GM12872 (cell line): ENCODE data around the gene FATE1.

ENCODE experiments used
- TF ChIP-seq, protein P1 (sequence below): IDR thresholded peaks from 3 replicates; pipeline ENCODE4 v1.5.1; 2011; ENCODE audit warnings: low read depth, mild to moderate bottlenecking, low read length, moderate library complexity; ENCODE audit not compliant: insufficient read depth

Gene FATE1, protein sequence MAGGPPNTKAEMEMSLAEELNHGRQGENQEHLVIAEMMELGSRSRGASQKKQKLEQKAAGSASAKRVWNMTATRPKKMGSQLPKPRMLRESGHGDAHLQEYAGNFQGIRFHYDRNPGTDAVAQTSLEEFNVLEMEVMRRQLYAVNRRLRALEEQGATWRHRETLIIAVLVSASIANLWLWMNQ

DNA sequence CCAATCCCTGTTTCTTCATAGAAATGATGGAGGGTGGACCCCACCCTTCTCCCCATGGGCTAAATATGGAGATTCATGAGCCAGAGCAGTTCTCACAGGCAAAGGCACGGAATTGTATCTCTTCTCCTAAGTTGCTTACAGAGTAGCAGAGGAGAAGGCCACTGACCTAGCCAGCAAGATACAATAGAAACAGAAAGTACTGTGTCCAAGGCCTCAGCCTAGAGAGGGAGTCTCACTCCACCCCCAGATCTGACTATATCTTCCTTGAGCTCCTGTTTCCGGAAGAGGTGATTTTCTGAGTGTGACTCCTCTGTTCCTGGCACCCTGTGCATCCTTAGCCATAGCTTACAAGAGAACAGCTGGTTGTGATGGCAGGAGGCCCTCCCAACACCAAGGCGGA is at the start of gene FATE1:
Gene FATE1 (plus strand): TSS at position 284 of the 400 bp plus-strand sequence. CDS start 85 bp downstream, at position 369.
- TF ChIP-seq, protein P1, sequence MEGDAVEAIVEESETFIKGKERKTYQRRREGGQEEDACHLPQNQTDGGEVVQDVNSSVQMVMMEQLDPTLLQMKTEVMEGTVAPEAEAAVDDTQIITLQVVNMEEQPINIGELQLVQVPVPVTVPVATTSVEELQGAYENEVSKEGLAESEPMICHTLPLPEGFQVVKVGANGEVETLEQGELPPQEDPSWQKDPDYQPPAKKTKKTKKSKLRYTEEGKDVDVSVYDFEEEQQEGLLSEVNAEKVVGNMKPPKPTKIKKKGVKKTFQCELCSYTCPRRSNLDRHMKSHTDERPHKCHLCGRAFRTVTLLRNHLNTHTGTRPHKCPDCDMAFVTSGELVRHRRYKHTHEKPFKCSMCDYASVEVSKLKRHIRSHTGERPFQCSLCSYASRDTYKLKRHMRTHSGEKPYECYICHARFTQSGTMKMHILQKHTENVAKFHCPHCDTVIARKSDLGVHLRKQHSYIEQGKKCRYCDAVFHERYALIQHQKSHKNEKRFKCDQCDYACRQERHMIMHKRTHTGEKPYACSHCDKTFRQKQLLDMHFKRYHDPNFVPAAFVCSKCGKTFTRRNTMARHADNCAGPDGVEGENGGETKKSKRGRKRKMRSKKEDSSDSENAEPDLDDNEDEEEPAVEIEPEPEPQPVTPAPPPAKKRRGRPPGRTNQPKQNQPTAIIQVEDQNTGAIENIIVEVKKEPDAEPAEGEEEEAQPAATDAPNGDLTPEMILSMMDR: no peak

- TF ChIP-seq, protein P1: no peak
These were observed 40.6 kb upstream of the FATE1 start for GRCh38 chrX:151675121-151675746.

GRCh38 chrX:151676196-151676595 is 39.6 kb upstream of the FATE1 start:
- TF ChIP-seq, protein P1: no peak

GRCh38 chrX:151679798-151680402 is 35.9 kb upstream of the FATE1 start:
- TF ChIP-seq, protein P1: no peak

GRCh38 chrX:151680805-151681204 is 35.0 kb upstream of the FATE1 start:
- TF ChIP-seq, protein P1: peak; percentile 74

DNA sequence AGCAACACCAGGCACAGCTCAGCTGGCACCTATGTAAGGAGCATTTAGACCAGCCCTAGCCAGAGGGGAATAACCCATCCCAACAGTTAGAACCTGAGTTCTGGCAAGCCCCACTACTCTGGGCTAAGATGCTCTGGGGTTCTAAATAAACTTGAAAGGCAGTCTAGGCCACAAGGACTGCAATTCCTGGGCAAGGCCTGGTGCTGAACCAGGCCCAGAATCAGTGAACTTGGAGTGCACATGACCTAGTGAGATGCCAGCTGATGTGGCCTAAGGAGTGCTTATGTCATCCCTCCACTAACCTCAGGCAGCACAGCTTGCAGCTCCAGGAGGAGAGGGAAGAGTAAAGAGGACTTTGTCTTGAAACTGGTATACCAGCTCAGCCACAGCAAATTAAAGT is 28.2 kb upstream of the FATE1 start:
- TF ChIP-seq, protein P1: no peak

- TF ChIP-seq, protein P1: no peak
These were observed 27.1 kb upstream of the FATE1 start for GRCh38 chrX:151688695-151689094.
